HG03097 (cell line): ENCODE results near the gene CRISPLD2.
"Not testable (repeated sequence)": the region's sequence is repeated elsewhere in the genome, so short reads cannot be mapped to it uniquely, and the experiment has no call there.

Experiments
- ATAC-seq: cut with Tn5 transposase; IDR thresholded peaks from one replicate; pipeline ENCODE4 v1.9.1; 2021; ENCODE audit not compliant: unreplicated experiment, low FRiP score

CRISPLD2 gene

GRCh38 chr16:84927621-84928591, 108.1 kb downstream of the CRISPLD2 start:
- no peak for ATAC-seq

- no peak for ATAC-seq
Measured at GRCh38 chr16:84928679-84929420, 109.1 kb downstream of the CRISPLD2 start.

GRCh38 chr16:84929421-84930297, 109.9 kb downstream of the CRISPLD2 start:
- ATAC-seq: no peak

GRCh38 chr16:84930298-84931106, 110.7 kb downstream of the CRISPLD2 start:
- ATAC-seq: no peak

GRCh38 chr16:84931107-84931494, 111.3 kb downstream of the CRISPLD2 start:
- no peak for ATAC-seq

GRCh38 chr16:84931506-84931905, 111.7 kb downstream of the CRISPLD2 start:
- ATAC-seq: no peak

GRCh38 chr16:84932681-84933080, 112.9 kb downstream of the CRISPLD2 start:
- ATAC-seq: no peak

GRCh38 chr16:84933774-84934631, 114.2 kb downstream of the CRISPLD2 start:
- ATAC-seq: no peak

- ATAC-seq: no peak
Measured at GRCh38 chr16:84937196-84938005, 117.6 kb downstream of the CRISPLD2 start.

- ATAC-seq: not testable (repeated sequence)
Measured at GRCh38 chr16:84938616-84939015, 118.8 kb downstream of the CRISPLD2 start.

- ATAC-seq: no peak
Measured at GRCh38 chr16:84940670-84941551, 121.1 kb downstream of the CRISPLD2 start.

- ATAC-seq: no peak
Measured at GRCh38 chr16:84941921-84942320, 122.1 kb downstream of the CRISPLD2 start.

- no peak for ATAC-seq
Measured at GRCh38 chr16:84942786-84943185, 123.0 kb downstream of the CRISPLD2 start.

- no peak for ATAC-seq
Measured at GRCh38 chr16:84943620-84944019, 123.8 kb downstream of the CRISPLD2 start.

GRCh38 chr16:84947022-84947421, 127.2 kb downstream of the CRISPLD2 start:
- no peak for ATAC-seq

GRCh38 chr16:84947996-84948850, 128.4 kb downstream of the CRISPLD2 start:
- ATAC-seq: no peak
